ENCODE results near the gene THTPA. TPM values are rescaled to one million over a fixed set of nuclear protein-coding genes. Genes with fewer than 3 reads are reported as not detected.
A peak's percentile ranks its signal among the peaks of the same experiment; 100 is the strongest.

Gene THTPA
- total RNA-seq, 2 donors from 2014 or later, result 9.0 to 21.0 TPM

- Histone ChIP-seq H3K27me3 (peaks cover 19% of the 10 kb centered on the region), H3K27ac (no peak overlapping the region), H3K4me3 (no peak overlapping the region), H3K9ac (ENCODE audit: low read depth in 2 of 2, low read length in 2 of 2) (no peak overlapping the region), H3K4me1 (peaks cover 2% of the 10 kb centered on the region), H3K9me3 (no peaks in the 10 kb centered on the region), H3K36me3 (no peaks in the 10 kb centered on the region)
- intact Hi-C loops (cut with DNase I), result no loop called here
- TF ChIP-seq CTCF (IDR thresholded peaks at IDR 0.05), result no peak
- DNase-seq, result no peak
These were observed 15.8 kb downstream of the THTPA start for GRCh38 chr14:23571701-23572523.

GRCh38 chr14:23572524-23572828 is 16.4 kb downstream of the THTPA start:
- no peak for DNase-seq
- H3K9me3 ChIP-seq, result no peaks in the 10 kb centered on the region
- H3K4me3 ChIP-seq, result no peak overlapping the region
- no peaks in the 10 kb centered on the region for H3K36me3 ChIP-seq
- no peak overlapping the region for H3K9ac ChIP-seq (ENCODE audit: low read depth in 2 of 2, low read length in 2 of 2)
- intact Hi-C loops (cut with DNase I), result no loop called here
- TF ChIP-seq CTCF (IDR thresholded peaks at IDR 0.05), result no peak
- H3K4me1 ChIP-seq, result peaks cover 3% of the 10 kb centered on the region
- no peak overlapping the region for H3K27ac ChIP-seq
- peaks cover 24% of the 10 kb centered on the region for H3K27me3 ChIP-seq

- TF ChIP-seq CTCF (IDR thresholded peaks at IDR 0.05), result no peak
- DNase-seq, result peak; percentile 24
- Histone ChIP-seq H3K9me3 (no peaks in the 10 kb centered on the region), H3K36me3 (no peaks in the 10 kb centered on the region), H3K4me3 (no peak overlapping the region), H3K4me1 (peaks cover 3% of the 10 kb centered on the region), H3K27ac (no peak overlapping the region), H3K27me3 (peaks cover 27% of the 10 kb centered on the region), H3K9ac (ENCODE audit: low read depth in 2 of 2, low read length in 2 of 2) (no peak overlapping the region)
- intact Hi-C loops (cut with DNase I), result no loop called here
These were observed 16.8 kb downstream of the THTPA start for GRCh38 chr14:23572836-23573235.

- TF ChIP-seq CTCF (IDR thresholded peaks at IDR 0.05), result no peak
- H3K4me3 ChIP-seq, result no peak overlapping the region
- no peaks in the 10 kb centered on the region for H3K9me3 ChIP-seq
- peaks cover 27% of the 10 kb centered on the region for H3K27me3 ChIP-seq
- no peak overlapping the region for H3K9ac ChIP-seq (ENCODE audit: low read depth in 2 of 2, low read length in 2 of 2)
- intact Hi-C loops (cut with DNase I), result no loop called here
- H3K4me1 ChIP-seq, result peaks cover 3% of the 10 kb centered on the region
- H3K36me3 ChIP-seq, result no peaks in the 10 kb centered on the region
- no peak overlapping the region for H3K27ac ChIP-seq
- no peak for DNase-seq
These were observed 17.4 kb downstream of the THTPA start for GRCh38 chr14:23573384-23574015.

GRCh38 chr14:23577004-23577681 is 21.1 kb downstream of the THTPA start:
- intact Hi-C loops (cut with DNase I), result no loop called here
- no peaks in the 10 kb centered on the region for H3K36me3 ChIP-seq
- no peak overlapping the region for H3K4me3 ChIP-seq
- TF ChIP-seq CTCF (IDR thresholded peaks at IDR 0.05), result no peak
- DNase-seq, result peak; percentile 16
- no peaks in the 10 kb centered on the region for H3K9me3 ChIP-seq
- no peak overlapping the region for H3K9ac ChIP-seq (ENCODE audit: low read depth in 2 of 2, low read length in 2 of 2)
- H3K27ac ChIP-seq, result no peak overlapping the region
- H3K4me1 ChIP-seq, result peaks cover 3% of the 10 kb centered on the region
- H3K27me3 ChIP-seq, result peaks cover 27% of the 10 kb centered on the region

Measured in colonic mucosa (tissue), 4 donors.